Liver (tissue), 9 donors: ENCODE results near the gene FILIP1. TPM values are rescaled to one million over a fixed set of nuclear protein-coding genes. Genes with fewer than 3 reads are reported as not detected.
A peak's percentile ranks its signal among the peaks of the same experiment; 100 is the strongest.

Source experiments
- DNase-seq: peaks from one replicate; pipeline ENCODE4 v3.0.0-alpha.2; 2017; ENCODE audit warnings: low spot score
- H3K27ac ChIP-seq, 2 donors: one replicate each; pipeline ENCODE4 v1.7.0; 2013; ENCODE audit warnings: inconsistent platforms in 2 of 2, low read length in 2 of 2, control low read depth in 1 of 2, low read depth in 1 of 2, mild to moderate bottlenecking in 1 of 2
- H3K27me3 ChIP-seq, 4 donors: one replicate each; pipeline versions ENCODE4 v1.6.1 to v1.7.0; 2013; ENCODE audit warnings: low read length in 3 of 4, inconsistent platforms in 1 of 4, mild to moderate bottlenecking in 1 of 4, moderate library complexity in 1 of 4; ENCODE audit not compliant: control insufficient read depth in 4 of 4, insufficient read depth in 4 of 4
- H3K36me3 ChIP-seq, 4 donors: one replicate each; pipeline versions ENCODE4 v1.6.1 to v1.7.0; 2013; ENCODE audit warnings: low read length in 3 of 4, mild to moderate bottlenecking in 3 of 4, low read depth in 1 of 4, moderate library complexity in 1 of 4; ENCODE audit not compliant: control insufficient read depth in 4 of 4, insufficient read depth in 3 of 4
- H3K4me1 ChIP-seq, 4 donors: one replicate each; pipeline versions ENCODE4 v1.6.1 to v1.7.0; 2013; ENCODE audit warnings: low read length in 3 of 4, mild to moderate bottlenecking in 3 of 4, moderate library complexity in 1 of 4; ENCODE audit not compliant: control insufficient read depth in 4 of 4, insufficient read depth in 4 of 4
- H3K4me3 ChIP-seq, 3 donors: one replicate each; pipeline versions ENCODE4 v1.6.1 to v1.7.0; 2013; ENCODE audit warnings: low read length in 3 of 3, control low read depth in 1 of 3, low read depth in 1 of 3, mild to moderate bottlenecking in 1 of 3
- H3K9ac ChIP-seq, 2 donors: one replicate each; pipeline ENCODE4 v1.7.0; 2013; ENCODE audit warnings: low read length in 2 of 2, mild to moderate bottlenecking in 2 of 2, moderate library complexity in 2 of 2, control low read depth in 1 of 2, low read depth in 1 of 2
- H3K9me3 ChIP-seq, 4 donors: one replicate each; pipeline versions ENCODE4 v1.6.1 to v1.7.0; 2013; ENCODE audit warnings: low read length in 3 of 4; ENCODE audit not compliant: control insufficient read depth in 4 of 4
- EGR1 ChIP-seq, 2 donors: IDR thresholded peaks; 2 replicates each; pipeline ENCODE4 v1.6.1; 2016 to 2018; ENCODE audit warnings: antibody characterized with exemption in 2 of 2, low read depth in 2 of 2
- FOXA1 ChIP-seq: IDR thresholded peaks from 2 replicates; pipeline ENCODE4 v1.6.1; 2016; ENCODE audit warnings: antibody characterized with exemption
- HNF4G ChIP-seq: IDR thresholded peaks from 2 replicates; pipeline ENCODE4 v1.6.1; 2016; ENCODE audit warnings: antibody characterized with exemption
- JUND ChIP-seq, 2 donors: IDR thresholded peaks; 2 replicates each; pipeline ENCODE4 v1.6.1; 2016; ENCODE audit warnings: antibody characterized with exemption in 2 of 2
- RAD21 ChIP-seq, 2 donors: IDR thresholded peaks; 2 replicates each; pipeline ENCODE4 v1.6.1; 2016; ENCODE audit warnings: antibody characterized with exemption in 2 of 2, mild to moderate bottlenecking in 2 of 2
- RXRA ChIP-seq, 2 donors: IDR thresholded peaks; 2 replicates each; pipeline ENCODE4 v1.6.1; 2017 to 2018; ENCODE audit warnings: antibody characterized with exemption in 2 of 2, mild to moderate bottlenecking in 1 of 2
- SP1 ChIP-seq: IDR thresholded peaks from 2 replicates; pipeline ENCODE4 v1.6.1; 2018; ENCODE audit warnings: antibody characterized with exemption, mild to moderate bottlenecking
- TAF1 ChIP-seq: conservative IDR thresholded peaks from 2 replicates; pipeline ENCODE4 v1.6.1; 2016; ENCODE audit warnings: antibody characterized with exemption, mild to moderate bottlenecking
- WGBS: extraction: QIAGEN DNeasy Blood & Tissue Kit; methylation state at CpG from one replicate; pipeline ENCODE4 v1.1.7; 2013; 5-methylcytosine and 5-hydroxymethylcytosine counted together
- polyA plus RNA-seq, 2 donors: library from polyadenylated mRNA; stranded (reverse) in 1 of 2; unstranded in 1 of 2; fragments of 200-250 nt in 1 of 2; fragments of >200 nt in 1 of 2; fragmentation: Nextera tagmentation in 1 of 2; extraction: Ambion mirVana in 1 of 2; gene quantifications; one replicate each; pipeline versions ENCODE4 v1.2.1 to v1.2.3, GENCODE V29; 2013 to 2015
- total RNA-seq, 2 donors: library from RNA; depleted of rRNA; stranded (reverse); fragments of >200 nt; gene quantifications; one replicate each; pipeline ENCODE4 v1.2.3, GENCODE V29; 2014
- TF ChIP-seq, protein P1 (sequence below): IDR thresholded peaks from 2 replicates; pipeline ENCODE4 v1.6.1; 2016; ENCODE audit warnings: antibody characterized with exemption, mild to moderate bottlenecking
- TF ChIP-seq, protein P2 (sequence below): IDR thresholded peaks from 2 replicates; pipeline ENCODE4 v1.6.1; 2016; ENCODE audit warnings: antibody characterized with exemption
- donor health status: healthy.
- donor health status: healthy.
- donor health status: healthy.
- donor health status: healthy.
- donor health status: healthy.

The FILIP1 gene
- total and polyA plus RNA-seq, 4 donors: 0.70 to 2.8 (median 1.1) TPM

DNA sequence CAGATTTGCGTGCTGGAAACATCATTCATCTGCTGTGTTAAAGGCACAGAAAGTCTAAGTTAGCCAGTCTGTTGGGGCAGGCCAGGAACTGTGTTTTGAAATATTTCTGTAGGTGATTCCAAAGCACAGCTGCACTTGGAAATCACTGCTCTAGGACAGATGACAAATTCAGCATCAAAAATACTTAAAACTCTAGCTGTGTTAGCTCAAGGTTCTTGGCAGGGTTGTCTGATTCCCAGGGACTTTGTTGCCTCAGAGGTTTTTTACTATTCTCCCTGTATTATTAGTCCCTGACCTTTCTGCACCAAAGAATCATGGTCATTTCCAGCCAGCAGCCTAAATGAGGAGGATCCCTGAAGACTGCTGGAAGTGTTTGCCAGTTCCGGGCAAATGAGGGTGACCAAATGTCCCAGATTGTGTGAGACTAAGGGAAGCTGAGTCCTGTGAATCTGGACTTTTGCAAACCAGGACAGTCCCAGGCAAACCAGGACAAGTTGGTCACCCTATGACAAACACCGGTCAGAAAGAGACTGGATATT lies 124.7 kb downstream of the FILIP1 start:
- WGBS: 86% methylated on average over 3 of the region's 3 CpGs
- H3K27ac ChIP-seq: no peak overlapping the region
- TF ChIP-seq FOXA1 (no peak), JUND (IDR thresholded peaks at IDR 0.05) (no peak), SP1 (no peak), EGR1 (IDR thresholded peaks at IDR 0.05; ENCODE audit: low read depth in 2 of 2) (no peak), HNF4G (no peak), RXRA (IDR thresholded peaks at IDR 0.05) (no peak), TAF1 (no peak)
- TF ChIP-seq, protein P1, sequence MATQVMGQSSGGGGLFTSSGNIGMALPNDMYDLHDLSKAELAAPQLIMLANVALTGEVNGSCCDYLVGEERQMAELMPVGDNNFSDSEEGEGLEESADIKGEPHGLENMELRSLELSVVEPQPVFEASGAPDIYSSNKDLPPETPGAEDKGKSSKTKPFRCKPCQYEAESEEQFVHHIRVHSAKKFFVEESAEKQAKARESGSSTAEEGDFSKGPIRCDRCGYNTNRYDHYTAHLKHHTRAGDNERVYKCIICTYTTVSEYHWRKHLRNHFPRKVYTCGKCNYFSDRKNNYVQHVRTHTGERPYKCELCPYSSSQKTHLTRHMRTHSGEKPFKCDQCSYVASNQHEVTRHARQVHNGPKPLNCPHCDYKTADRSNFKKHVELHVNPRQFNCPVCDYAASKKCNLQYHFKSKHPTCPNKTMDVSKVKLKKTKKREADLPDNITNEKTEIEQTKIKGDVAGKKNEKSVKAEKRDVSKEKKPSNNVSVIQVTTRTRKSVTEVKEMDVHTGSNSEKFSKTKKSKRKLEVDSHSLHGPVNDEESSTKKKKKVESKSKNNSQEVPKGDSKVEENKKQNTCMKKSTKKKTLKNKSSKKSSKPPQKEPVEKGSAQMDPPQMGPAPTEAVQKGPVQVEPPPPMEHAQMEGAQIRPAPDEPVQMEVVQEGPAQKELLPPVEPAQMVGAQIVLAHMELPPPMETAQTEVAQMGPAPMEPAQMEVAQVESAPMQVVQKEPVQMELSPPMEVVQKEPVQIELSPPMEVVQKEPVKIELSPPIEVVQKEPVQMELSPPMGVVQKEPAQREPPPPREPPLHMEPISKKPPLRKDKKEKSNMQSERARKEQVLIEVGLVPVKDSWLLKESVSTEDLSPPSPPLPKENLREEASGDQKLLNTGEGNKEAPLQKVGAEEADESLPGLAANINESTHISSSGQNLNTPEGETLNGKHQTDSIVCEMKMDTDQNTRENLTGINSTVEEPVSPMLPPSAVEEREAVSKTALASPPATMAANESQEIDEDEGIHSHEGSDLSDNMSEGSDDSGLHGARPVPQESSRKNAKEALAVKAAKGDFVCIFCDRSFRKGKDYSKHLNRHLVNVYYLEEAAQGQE: no peak
- TF ChIP-seq, protein P2, sequence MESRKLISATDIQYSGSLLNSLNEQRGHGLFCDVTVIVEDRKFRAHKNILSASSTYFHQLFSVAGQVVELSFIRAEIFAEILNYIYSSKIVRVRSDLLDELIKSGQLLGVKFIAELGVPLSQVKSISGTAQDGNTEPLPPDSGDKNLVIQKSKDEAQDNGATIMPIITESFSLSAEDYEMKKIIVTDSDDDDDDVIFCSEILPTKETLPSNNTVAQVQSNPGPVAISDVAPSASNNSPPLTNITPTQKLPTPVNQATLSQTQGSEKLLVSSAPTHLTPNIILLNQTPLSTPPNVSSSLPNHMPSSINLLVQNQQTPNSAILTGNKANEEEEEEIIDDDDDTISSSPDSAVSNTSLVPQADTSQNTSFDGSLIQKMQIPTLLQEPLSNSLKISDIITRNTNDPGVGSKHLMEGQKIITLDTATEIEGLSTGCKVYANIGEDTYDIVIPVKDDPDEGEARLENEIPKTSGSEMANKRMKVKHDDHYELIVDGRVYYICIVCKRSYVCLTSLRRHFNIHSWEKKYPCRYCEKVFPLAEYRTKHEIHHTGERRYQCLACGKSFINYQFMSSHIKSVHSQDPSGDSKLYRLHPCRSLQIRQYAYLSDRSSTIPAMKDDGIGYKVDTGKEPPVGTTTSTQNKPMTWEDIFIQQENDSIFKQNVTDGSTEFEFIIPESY: no peak

DNA sequence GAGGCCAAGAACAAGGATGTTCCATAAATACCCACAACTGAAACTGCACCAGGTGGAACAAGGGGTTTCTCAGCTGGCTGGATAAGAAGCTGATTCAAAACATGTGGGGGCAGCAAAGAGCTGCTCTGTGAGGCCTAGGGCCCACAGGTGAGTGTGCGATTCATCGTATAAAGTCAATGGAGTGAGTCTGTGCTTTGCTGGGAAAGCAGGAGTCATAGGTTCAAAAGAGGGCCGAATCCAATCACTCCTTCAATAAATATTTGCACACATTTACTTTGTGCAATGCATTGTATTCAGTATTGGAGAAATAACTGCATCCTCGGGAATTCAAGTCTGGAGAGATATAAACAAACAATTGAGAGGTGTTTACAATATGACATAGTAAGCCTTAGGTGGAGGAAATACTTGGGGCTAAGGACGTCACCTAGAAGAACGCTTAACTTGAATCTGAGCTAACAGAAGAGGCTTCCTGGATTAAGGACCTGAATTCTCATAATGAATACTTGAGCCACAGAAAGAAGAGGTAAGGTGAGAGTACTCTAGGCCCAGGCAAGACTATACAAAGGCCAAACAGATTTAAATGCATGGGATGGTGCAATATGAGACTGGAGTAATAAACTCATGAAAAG lies 125.3 kb downstream of the FILIP1 start:
- Histone ChIP-seq H3K9ac (no peak overlapping the region), H3K27ac (no peak overlapping the region), H3K27me3 (peaks cover 0 to 2% (median 0%) of the 10 kb centered on the region in 4 donors), H3K9me3 (no peaks in the 10 kb centered on the region), H3K36me3 (no peaks in the 10 kb centered on the region), H3K4me3 (no peak overlapping the region), H3K4me1 (no peaks in the 10 kb centered on the region)
- TF ChIP-seq, protein P2: no peak
- TF ChIP-seq RAD21 (IDR thresholded peaks at IDR 0.05): peak; percentile 42 to 57
- no peak for DNase-seq
- 69% methylated on average over 6 of the region's 6 CpGs for WGBS

More for the DNA sequence above, 124.7 kb downstream of the FILIP1 start:
- no peaks in the 10 kb centered on the region for H3K4me1 ChIP-seq
- peaks cover 0 to 2% (median 0%) of the 10 kb centered on the region in 4 donors for H3K27me3 ChIP-seq
- no peak overlapping the region for H3K4me3 ChIP-seq
- no peaks in the 10 kb centered on the region for H3K36me3 ChIP-seq
- no peak for DNase-seq
- H3K9ac ChIP-seq: no peak overlapping the region
- H3K9me3 ChIP-seq: no peaks in the 10 kb centered on the region
